Ishikawa (cell line): ENCODE data around the gene GALNT7.

Experiments used
- CEBPB ChIP-seq: IDR thresholded peaks from 2 replicates; pipeline ENCODE4 v1.6.1; 2012
- CREB1 ChIP-seq: IDR thresholded peaks from 2 replicates; pipeline ENCODE4 v1.6.1; 2012; ENCODE audit warnings: low read depth
- EP300 ChIP-seq: IDR thresholded peaks from 2 replicates; pipeline ENCODE4 v1.6.1; 2012; ENCODE audit warnings: borderline replicate concordance
- FOXM1 ChIP-seq: IDR thresholded peaks from 2 replicates; pipeline ENCODE4 v1.6.1; 2012; ENCODE audit warnings: low read depth, borderline replicate concordance
- RAD21 ChIP-seq: IDR thresholded peaks from 2 replicates; pipeline ENCODE4 v1.6.1; 2012; ENCODE audit warnings: low read depth
- TAF1 ChIP-seq: IDR thresholded peaks from 2 replicates; pipeline ENCODE4 v1.6.1; 2012; ENCODE audit warnings: low read depth, mild to moderate bottlenecking
- TCF12 ChIP-seq: IDR thresholded peaks from 2 replicates; pipeline ENCODE4 v1.6.1; 2012; ENCODE audit warnings: low read depth
- TEAD4 ChIP-seq: IDR thresholded peaks from 2 replicates; pipeline ENCODE4 v1.6.1; 2012
- YY1 ChIP-seq: IDR thresholded peaks from 2 replicates; pipeline ENCODE4 v1.6.1; 2012; ENCODE audit warnings: low read depth
- ZBTB7A ChIP-seq: IDR thresholded peaks from 2 replicates; pipeline ENCODE4 v1.6.1; 2012; ENCODE audit warnings: low read depth
- TF ChIP-seq, protein P1 (sequence below): IDR thresholded peaks from 2 replicates; pipeline ENCODE4 v1.6.1; 2012
- TF ChIP-seq, protein P2 (sequence below): IDR thresholded peaks from 2 replicates; pipeline ENCODE4 v1.6.1; 2012; ENCODE audit warnings: low read depth, mild to moderate bottlenecking

DNA sequence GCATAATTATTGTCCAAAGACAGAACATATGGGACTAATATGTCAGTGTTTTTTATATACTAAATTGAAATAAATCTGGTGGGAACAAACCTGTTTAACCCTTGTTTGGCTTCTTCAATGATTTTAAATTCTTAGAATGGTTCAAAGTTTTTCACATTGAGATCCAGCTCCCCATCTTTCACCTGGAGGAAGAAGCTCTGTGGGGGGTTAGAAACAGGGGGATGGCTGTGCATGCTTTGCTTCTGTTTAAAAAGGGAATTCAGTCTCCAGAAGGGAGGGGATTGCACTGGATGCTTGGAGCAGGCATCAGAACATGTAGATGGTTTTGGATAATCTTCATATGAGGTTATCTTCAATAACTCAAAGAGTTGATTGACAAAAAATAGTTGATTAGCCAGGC is 72.1 kb downstream of the GALNT7 start:
- TF ChIP-seq, protein P1, sequence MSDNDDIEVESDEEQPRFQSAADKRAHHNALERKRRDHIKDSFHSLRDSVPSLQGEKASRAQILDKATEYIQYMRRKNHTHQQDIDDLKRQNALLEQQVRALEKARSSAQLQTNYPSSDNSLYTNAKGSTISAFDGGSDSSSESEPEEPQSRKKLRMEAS = no peak
- TF ChIP-seq, protein P2, sequence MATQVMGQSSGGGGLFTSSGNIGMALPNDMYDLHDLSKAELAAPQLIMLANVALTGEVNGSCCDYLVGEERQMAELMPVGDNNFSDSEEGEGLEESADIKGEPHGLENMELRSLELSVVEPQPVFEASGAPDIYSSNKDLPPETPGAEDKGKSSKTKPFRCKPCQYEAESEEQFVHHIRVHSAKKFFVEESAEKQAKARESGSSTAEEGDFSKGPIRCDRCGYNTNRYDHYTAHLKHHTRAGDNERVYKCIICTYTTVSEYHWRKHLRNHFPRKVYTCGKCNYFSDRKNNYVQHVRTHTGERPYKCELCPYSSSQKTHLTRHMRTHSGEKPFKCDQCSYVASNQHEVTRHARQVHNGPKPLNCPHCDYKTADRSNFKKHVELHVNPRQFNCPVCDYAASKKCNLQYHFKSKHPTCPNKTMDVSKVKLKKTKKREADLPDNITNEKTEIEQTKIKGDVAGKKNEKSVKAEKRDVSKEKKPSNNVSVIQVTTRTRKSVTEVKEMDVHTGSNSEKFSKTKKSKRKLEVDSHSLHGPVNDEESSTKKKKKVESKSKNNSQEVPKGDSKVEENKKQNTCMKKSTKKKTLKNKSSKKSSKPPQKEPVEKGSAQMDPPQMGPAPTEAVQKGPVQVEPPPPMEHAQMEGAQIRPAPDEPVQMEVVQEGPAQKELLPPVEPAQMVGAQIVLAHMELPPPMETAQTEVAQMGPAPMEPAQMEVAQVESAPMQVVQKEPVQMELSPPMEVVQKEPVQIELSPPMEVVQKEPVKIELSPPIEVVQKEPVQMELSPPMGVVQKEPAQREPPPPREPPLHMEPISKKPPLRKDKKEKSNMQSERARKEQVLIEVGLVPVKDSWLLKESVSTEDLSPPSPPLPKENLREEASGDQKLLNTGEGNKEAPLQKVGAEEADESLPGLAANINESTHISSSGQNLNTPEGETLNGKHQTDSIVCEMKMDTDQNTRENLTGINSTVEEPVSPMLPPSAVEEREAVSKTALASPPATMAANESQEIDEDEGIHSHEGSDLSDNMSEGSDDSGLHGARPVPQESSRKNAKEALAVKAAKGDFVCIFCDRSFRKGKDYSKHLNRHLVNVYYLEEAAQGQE = no peak
- TF ChIP-seq TAF1 = no peak
- TF ChIP-seq CEBPB = no peak
- TF ChIP-seq FOXM1 = no peak
- no peak for TF ChIP-seq CREB1
- no peak for TF ChIP-seq RAD21
- no peak for TF ChIP-seq TCF12
- TF ChIP-seq EP300 = no peak
- TF ChIP-seq YY1 = no peak
- TF ChIP-seq TEAD4 = no peak
- no peak for TF ChIP-seq ZBTB7A
